ENCODE measurements around the gene MAP1A. TPM values are rescaled to one million over a fixed set of nuclear protein-coding genes. Genes with fewer than 3 reads are reported as not detected.

The MAP1A gene
- total and polyA plus RNA-seq, 2 of the 13 experiments (the other 11 are each of a cell fraction or from before 2014, with no cell fraction given): 0.01 to 0.07 TPM

DNA sequence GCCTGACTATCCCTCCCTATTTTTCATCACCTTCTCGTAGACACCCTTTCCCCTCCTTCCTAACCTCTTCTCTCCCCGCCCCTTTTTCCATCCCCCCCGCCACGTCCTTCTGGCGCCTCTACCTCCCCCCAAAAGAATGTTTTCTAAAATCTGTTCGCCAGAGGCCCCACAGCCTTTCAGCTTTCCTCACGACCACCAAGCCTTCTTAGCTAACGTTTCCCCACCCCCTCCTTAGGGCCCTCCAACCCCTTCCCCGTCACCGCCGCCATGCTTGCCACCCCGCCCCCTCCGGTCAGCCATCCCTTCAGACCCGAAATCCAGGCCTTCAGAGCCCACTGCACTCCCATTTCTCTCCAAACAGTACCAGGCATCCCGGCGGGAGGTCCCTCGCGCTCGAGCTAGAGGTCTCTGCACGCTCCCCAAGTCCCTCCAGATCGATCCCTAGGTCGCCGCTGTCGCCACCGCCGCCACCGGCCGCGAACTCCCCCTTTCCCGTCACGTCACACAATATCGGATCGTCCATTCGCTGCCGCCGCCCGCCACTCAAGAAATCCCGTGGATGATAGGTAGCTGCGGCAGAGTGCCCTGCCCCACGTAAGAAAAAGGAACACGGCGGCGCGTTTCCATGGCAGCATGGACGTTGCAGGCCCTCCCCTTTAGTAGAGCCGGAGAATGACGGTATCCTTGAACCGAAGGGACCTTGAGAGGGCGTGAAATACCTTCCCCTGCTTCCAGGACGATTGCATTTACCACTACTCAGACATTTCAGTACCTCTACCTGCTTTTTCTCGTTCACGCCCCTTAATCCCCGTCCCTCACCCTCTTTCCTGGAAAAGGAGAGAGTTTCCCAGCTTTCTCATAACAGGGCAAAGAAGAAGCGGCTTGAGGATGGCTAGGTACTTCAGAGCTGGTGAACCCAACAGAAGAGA lies 24.5 kb upstream of the MAP1A start, which contains the start of gene TP53BP1 (continued):
- TF ChIP-seq, protein P1, sequence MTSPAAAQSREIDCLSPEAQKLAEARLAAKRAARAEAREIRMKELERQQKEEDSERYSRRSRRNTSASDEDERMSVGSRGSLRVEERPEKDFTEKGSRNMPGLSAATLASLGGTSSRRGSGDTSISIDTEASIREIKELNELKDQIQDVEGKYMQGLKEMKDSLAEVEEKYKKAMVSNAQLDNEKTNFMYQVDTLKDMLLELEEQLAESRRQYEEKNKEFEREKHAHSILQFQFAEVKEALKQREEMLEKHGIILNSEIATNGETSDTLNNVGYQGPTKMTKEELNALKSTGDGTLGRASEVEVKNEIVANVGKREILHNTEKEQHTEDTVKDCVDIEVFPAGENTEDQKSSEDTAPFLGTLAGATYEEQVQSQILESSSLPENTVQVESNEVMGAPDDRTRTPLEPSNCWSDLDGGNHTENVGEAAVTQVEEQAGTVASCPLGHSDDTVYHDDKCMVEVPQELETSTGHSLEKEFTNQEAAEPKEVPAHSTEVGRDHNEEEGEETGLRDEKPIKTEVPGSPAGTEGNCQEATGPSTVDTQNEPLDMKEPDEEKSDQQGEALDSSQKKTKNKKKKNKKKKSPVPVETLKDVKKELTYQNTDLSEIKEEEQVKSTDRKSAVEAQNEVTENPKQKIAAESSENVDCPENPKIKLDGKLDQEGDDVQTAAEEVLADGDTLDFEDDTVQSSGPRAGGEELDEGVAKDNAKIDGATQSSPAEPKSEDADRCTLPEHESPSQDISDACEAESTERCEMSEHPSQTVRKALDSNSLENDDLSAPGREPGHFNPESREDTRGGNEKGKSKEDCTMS (CRISPR knock-in tag; conservative IDR thresholded peaks at IDR 0.05): no peak
- TF ChIP-seq SRSF1 (optimal IDR thresholded peaks at IDR 0.05; ENCODE audit: low read depth, low read length) (peak; percentile 22), NFKB2 (CRISPR knock-in tag; IDR thresholded peaks at IDR 0.05; ENCODE audit: borderline replicate concordance) (peak; percentile 50; the same call in 1 of the 2 replicates), DMAP1 (CRISPR knock-in tag; IDR thresholded peaks at IDR 0.05) (peak; percentile 68; the same call in 1 of the 2 replicates), ERF (CRISPR knock-in tag; IDR thresholded peaks at IDR 0.05) (peak; percentile 44; the same call in 1 of the 2 replicates), YY1 (IDR thresholded peaks at IDR 0.05; ENCODE audit: insufficient read depth, insufficient replicate concordance, low read depth, low read length) (peak; percentile 77), HNRNPLL (IDR thresholded peaks at IDR 0.05; ENCODE audit: low read depth, low read length, poor library complexity, severe bottlenecking) (peak; percentile 68), SP1 (IDR thresholded peaks at IDR 0.05) (no peak), SP1 (CRISPR knock-in tag; IDR thresholded peaks at IDR 0.05) (peak; percentile 13; the same call in 1 of the 2 replicates), NCOA1 (CRISPR knock-in tag; IDR thresholded peaks at IDR 0.05) (no peak), ELF4 (CRISPR knock-in tag; IDR thresholded peaks at IDR 0.05; ENCODE audit: borderline replicate concordance) (no peak), HMG20A (CRISPR knock-in tag; IDR thresholded peaks at IDR 0.05; ENCODE audit: borderline replicate concordance) (no peak), NAIF1 (CRISPR knock-in tag; IDR thresholded peaks at IDR 0.05; ENCODE audit: borderline replicate concordance) (no peak), ZNF547 (CRISPR knock-in tag; IDR thresholded peaks at IDR 0.05) (0 out of 2 replicates have a peak, but pooled peaks have one; percentile 25), NFYC (CRISPR knock-in tag; IDR thresholded peaks at IDR 0.05) (peak; percentile 97), TBL1XR1 (IDR thresholded peaks at IDR 0.05; ENCODE audit: borderline replicate concordance, low read length, partially characterized antibody) (no peak), NR2F2 (IDR thresholded peaks at IDR 0.05; ENCODE audit: borderline replicate concordance, low read depth) (no peak), ZNF256 (CRISPR knock-in tag; conservative IDR thresholded peaks at IDR 0.05) (no peak), SETDB1 (CRISPR knock-in tag; IDR thresholded peaks at IDR 0.05; ENCODE audit: borderline replicate concordance) (no peak), ZSCAN25 (CRISPR knock-in tag; IDR thresholded peaks at IDR 0.05) (no peak), MZF1 (CRISPR knock-in tag; IDR thresholded peaks at IDR 0.05; ENCODE audit: borderline replicate concordance) (no peak), KDM2A (CRISPR knock-in tag; IDR thresholded peaks at IDR 0.05; ENCODE audit: borderline replicate concordance, low read depth) (peak; percentile 66; the same call in 1 of the 2 replicates), KMT2B (CRISPR knock-in tag; IDR thresholded peaks at IDR 0.05) (peak; percentile 92)
- TF ChIP-seq, protein P2, sequence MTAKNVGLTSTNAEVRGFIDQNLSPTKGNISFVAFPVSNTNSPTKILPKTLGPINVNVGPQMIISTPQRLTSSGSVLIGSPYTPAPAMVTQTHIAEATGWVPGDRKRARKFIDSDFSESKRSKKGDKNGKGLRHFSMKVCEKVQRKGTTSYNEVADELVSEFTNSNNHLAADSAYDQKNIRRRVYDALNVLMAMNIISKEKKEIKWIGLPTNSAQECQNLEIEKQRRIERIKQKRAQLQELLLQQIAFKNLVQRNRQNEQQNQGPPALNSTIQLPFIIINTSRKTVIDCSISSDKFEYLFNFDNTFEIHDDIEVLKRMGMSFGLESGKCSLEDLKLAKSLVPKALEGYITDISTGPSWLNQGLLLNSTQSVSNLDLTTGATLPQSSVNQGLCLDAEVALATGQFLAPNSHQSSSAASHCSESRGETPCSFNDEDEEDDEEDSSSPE (CRISPR knock-in tag; IDR thresholded peaks at IDR 0.05): 0 out of 2 replicates have a peak, but pooled peaks have one; percentile 43
- TF ChIP-seq, protein P3, sequence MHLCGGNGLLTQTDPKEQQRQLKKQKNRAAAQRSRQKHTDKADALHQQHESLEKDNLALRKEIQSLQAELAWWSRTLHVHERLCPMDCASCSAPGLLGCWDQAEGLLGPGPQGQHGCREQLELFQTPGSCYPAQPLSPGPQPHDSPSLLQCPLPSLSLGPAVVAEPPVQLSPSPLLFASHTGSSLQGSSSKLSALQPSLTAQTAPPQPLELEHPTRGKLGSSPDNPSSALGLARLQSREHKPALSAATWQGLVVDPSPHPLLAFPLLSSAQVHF (CRISPR knock-in tag; IDR thresholded peaks at IDR 0.05): no peak

Data from HepG2 (cell line).